OCI-LY3 (cell line): Measurements from ENCODE around the gene TLN1.

Experiments used
- H2AFZ ChIP-seq: fragments of 200-600, 300-600 bp; shearing (Covaris generic); 2 replicates; pipeline ENCODE4 v1.6.0; 2014; ENCODE audit warnings: antibody characterized with exemption, low read depth, low read length
- H3K27ac ChIP-seq: fragments of 200-600, 300-600 bp; sonication (generic); 2 replicates; pipeline ENCODE4 v1.5.1; 2014; ENCODE audit warnings: mild to moderate bottlenecking, low read length, moderate library complexity, mixed read lengths
- H3K27me3 ChIP-seq: fragments of 200-600, 300-600 bp; sonication (generic); 2 replicates; pipeline ENCODE4 v1.6.1; 2014; ENCODE audit warnings: low read depth, low read length, mixed read lengths
- H3K36me3 ChIP-seq: fragments of 200-600, 300-600 bp; sonication (generic); replicated peaks from 2 replicates; pipeline ENCODE3; 2014; ENCODE audit warnings: low read depth, low read length, mixed read lengths
- H3K4me1 ChIP-seq: fragments of 300-600, 200-600 bp; sonication (generic); 2 replicates; pipeline ENCODE4 v1.6.1; 2014; ENCODE audit warnings: low read length, mixed read lengths
- H3K4me2 ChIP-seq: fragments of 200-600, 300-600 bp; sonication (generic); 2 replicates; pipeline ENCODE4 v1.6.1; 2014; ENCODE audit warnings: low read length, mixed read lengths
- H3K4me3 ChIP-seq: fragments of 300-600, 200-600 bp; sonication (generic); 2 replicates; pipeline ENCODE4 v1.5.1; 2014; ENCODE audit warnings: antibody characterized with exemption, mild to moderate bottlenecking, low read length, moderate library complexity
- H3K79me2 ChIP-seq: fragments of 300-600, 200-600 bp; shearing (Covaris generic); 2 replicates; pipeline ENCODE4 v1.6.1; 2014; ENCODE audit warnings: mild to moderate bottlenecking, low read length, mixed read lengths
- H3K9ac ChIP-seq: fragments of 300-600, 200-600 bp; shearing (Covaris generic); 2 replicates; pipeline ENCODE4 v1.6.0; 2014; ENCODE audit warnings: mild to moderate bottlenecking, low read length, moderate library complexity
- H3K9me3 ChIP-seq: fragments of 200-600, 300-600 bp; shearing (Covaris generic); 2 replicates; pipeline ENCODE4 v1.6.1; 2014; ENCODE audit warnings: low read length, mixed read lengths; ENCODE audit not compliant: insufficient read depth
- H4K20me1 ChIP-seq: fragments of 200-600, 300-600 bp; sonication (generic); 2 replicates; pipeline ENCODE4 v1.6.1; 2016; ENCODE audit warnings: low read length, mixed read lengths; ENCODE audit not compliant: insufficient read depth
- EZH2phosphoT487 ChIP-seq: fragments of 200-600 bp; shearing (Covaris generic); IDR thresholded peaks from 2 replicates; pipeline ENCODE4 v1.6.1; 2018; ENCODE audit warnings: antibody characterized with exemption, mixed run types, low read depth
- TF ChIP-seq, protein P1 (sequence below): fragments of 200-600, 300-600 bp; sonication (generic); IDR thresholded peaks from 2 replicates; pipeline ENCODE4 v1.5.1; 2014; ENCODE audit warnings: antibody characterized with exemption, low read length, low read depth

The TLN1 gene

DNA sequence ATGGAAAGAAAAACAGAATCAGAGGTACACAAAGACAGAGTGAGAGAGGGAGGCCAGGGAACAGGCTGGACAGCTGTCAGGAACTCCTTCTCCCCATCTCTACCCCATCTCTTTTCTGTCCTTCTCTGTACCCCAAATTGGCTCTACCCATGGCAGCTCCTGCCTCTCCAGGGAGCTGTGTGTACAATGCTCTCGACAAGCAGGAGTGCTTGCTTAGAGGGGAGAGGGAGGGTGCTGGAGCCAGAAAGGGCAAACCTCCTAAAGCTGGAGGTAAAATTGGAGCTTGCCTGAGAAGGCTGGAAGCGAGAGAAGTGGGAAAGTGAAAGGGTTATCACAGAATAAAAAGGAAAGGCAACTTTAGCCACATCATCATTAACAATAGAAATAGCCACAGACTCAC lies 48.7 kb downstream of the TLN1 start:
- Histone ChIP-seq H2AFZ (no peak overlapping the region), H3K4me3 (no peak overlapping the region), H3K27me3 (no peaks in the 10 kb centered on the region), H3K4me2 (no peak overlapping the region), H3K27ac (no peak overlapping the region), H3K79me2 (no peaks in the 10 kb centered on the region), H3K4me1 (peaks cover 12% of the 10 kb centered on the region), H4K20me1 (no peaks in the 10 kb centered on the region), H3K36me3 (no peaks in the 10 kb centered on the region), H3K9me3 (no peaks in the 10 kb centered on the region), H3K9ac (no peak overlapping the region)
- no peak for TF ChIP-seq EZH2phosphoT487
- TF ChIP-seq, protein P1, sequence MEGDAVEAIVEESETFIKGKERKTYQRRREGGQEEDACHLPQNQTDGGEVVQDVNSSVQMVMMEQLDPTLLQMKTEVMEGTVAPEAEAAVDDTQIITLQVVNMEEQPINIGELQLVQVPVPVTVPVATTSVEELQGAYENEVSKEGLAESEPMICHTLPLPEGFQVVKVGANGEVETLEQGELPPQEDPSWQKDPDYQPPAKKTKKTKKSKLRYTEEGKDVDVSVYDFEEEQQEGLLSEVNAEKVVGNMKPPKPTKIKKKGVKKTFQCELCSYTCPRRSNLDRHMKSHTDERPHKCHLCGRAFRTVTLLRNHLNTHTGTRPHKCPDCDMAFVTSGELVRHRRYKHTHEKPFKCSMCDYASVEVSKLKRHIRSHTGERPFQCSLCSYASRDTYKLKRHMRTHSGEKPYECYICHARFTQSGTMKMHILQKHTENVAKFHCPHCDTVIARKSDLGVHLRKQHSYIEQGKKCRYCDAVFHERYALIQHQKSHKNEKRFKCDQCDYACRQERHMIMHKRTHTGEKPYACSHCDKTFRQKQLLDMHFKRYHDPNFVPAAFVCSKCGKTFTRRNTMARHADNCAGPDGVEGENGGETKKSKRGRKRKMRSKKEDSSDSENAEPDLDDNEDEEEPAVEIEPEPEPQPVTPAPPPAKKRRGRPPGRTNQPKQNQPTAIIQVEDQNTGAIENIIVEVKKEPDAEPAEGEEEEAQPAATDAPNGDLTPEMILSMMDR: no peak

DNA sequence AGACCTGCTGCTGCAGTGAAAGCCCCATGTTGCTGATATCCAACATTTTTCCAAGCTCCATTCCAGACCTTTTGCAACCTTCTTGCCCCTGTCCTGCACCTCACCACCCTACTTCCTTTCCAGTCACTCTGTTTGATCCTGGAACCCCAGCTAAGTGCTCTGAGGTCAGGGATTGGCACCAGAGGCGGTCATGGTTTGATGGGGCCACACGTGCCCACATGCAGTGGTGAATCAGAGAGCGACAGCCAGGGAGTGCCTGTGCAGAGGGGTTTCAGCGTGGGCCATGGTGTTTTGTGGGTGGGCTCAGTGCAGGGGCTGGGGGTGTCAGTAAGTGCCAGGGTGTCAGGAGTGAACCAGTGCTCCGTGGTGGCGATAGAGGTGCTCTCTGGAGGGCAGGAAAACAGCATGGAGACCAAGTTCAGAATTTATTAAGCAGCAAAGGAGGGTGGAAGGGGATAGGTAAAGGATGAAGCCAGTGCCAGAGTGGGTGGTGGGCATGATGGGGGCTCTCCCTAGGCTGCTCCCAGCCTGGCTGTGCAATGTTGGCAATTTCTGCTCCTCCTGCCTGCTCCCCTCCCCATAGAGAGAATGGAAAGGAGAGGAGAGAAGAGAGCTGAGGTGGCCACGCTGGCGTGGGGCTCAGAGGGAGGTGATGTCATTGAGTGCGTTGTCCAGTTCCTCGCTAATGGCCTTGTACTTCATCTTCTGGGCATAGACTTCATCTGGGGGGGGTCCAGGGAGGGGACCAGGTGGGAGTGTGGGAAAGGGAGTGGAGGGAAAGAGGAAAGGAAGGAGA lies 49.3 kb downstream of the TLN1 start:
- Histone ChIP-seq H3K4me1 (peaks cover 12% of the 10 kb centered on the region), H3K9ac (no peak overlapping the region), H3K36me3 (no peaks in the 10 kb centered on the region), H3K9me3 (no peaks in the 10 kb centered on the region), H3K79me2 (no peaks in the 10 kb centered on the region), H3K4me2 (no peak overlapping the region), H3K27ac (no peak overlapping the region), H4K20me1 (no peaks in the 10 kb centered on the region), H3K27me3 (no peaks in the 10 kb centered on the region), H2AFZ (no peak overlapping the region), H3K4me3 (no peak overlapping the region)
- no peak for TF ChIP-seq EZH2phosphoT487

- H3K79me2 ChIP-seq: no peaks in the 10 kb centered on the region
- no peaks in the 10 kb centered on the region for H3K36me3 ChIP-seq
Observed at GRCh38 chr9:35682051-35682450, 49.9 kb downstream of the TLN1 start.

DNA sequence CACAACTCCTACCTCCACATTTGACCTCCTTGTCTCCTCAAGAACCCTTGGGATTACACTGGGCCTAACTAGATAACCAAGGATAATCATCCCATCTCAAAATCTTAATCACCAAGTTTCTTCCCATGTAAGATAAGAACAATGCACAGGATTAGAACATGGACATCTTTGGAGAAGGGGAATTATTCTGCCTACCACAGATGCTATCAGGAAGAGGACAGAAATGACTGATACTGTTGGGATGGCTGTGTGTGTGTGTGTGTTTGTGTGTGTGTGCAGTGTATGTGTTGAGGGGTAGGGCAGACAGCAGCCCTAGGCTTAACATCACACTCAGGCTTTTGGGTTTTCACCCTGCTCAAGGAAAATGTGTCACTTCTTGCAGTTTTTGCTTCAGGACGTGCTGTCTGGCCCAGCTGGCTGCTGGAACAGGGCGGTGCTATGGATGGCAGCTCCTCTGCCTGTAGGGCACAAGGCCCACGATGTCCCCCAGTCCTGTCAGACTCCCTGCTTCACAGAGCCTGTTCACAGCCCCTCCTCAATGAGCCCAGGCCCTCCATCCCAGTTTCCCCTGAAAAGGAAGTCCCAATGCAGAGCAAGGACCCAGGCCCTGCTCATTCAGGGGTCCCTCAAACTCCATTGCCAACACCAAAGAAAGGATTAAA lies 50.5 kb downstream of the TLN1 start:
- TF ChIP-seq, protein P1: no peak
- no peak for TF ChIP-seq EZH2phosphoT487
- no peak overlapping the region for H2AFZ ChIP-seq

More at GRCh38 chr9:35682051-35682450, 49.9 kb downstream of the TLN1 start:
- Histone ChIP-seq H3K4me1 (peaks cover 12% of the 10 kb centered on the region), H3K4me2 (no peak overlapping the region), H3K4me3 (no peak overlapping the region), H4K20me1 (no peaks in the 10 kb centered on the region), H3K27me3 (no peaks in the 10 kb centered on the region), H2AFZ (no peak overlapping the region), H3K27ac (no peak overlapping the region), H3K9ac (no peak overlapping the region), H3K9me3 (no peaks in the 10 kb centered on the region)
- no peak for TF ChIP-seq EZH2phosphoT487
- TF ChIP-seq, protein P1: no peak

More for the DNA sequence above, 50.5 kb downstream of the TLN1 start:
- H3K27ac ChIP-seq: no peak overlapping the region
- H3K4me3 ChIP-seq: no peak overlapping the region
- H3K4me2 ChIP-seq: no peak overlapping the region
- no peaks in the 10 kb centered on the region for H3K9me3 ChIP-seq
- no peaks in the 10 kb centered on the region for H3K36me3 ChIP-seq
- no peaks in the 10 kb centered on the region for H3K27me3 ChIP-seq
- H4K20me1 ChIP-seq: no peaks in the 10 kb centered on the region
- no peaks in the 10 kb centered on the region for H3K79me2 ChIP-seq
- H3K4me1 ChIP-seq: peaks cover 12% of the 10 kb centered on the region
- H3K9ac ChIP-seq: no peak overlapping the region
